Testis (tissue), 3 donors: ENCODE results near the gene TP73. TPM values are rescaled to one million over a fixed set of nuclear protein-coding genes. Genes with fewer than 3 reads are reported as not detected.

Experiments
- DNase-seq: peaks from one replicate; pipeline ENCODE4 v3.0.0-alpha.2; 2019
- H3K27ac ChIP-seq, 2 donors: fragments of 200-600 bp; sonication (generic); one replicate each; pipeline ENCODE4 v1.5.1; 2019
- H3K27me3 ChIP-seq: fragments of 200-600 bp; sonication (generic); one replicate; pipeline ENCODE4 v1.5.1; 2019
- H3K36me3 ChIP-seq: fragments of 200-600 bp; sonication (generic); one replicate; pipeline ENCODE4 v1.5.1; 2017; ENCODE audit warnings: low read depth; ENCODE audit errors: missing control alignments
- H3K4me1 ChIP-seq: fragments of 200-600 bp; sonication (generic); one replicate; pipeline ENCODE4 v1.5.1; 2019
- H3K4me3 ChIP-seq, 2 donors: fragments of 200-600 bp; sonication (generic); one replicate each; pipeline ENCODE4 v1.5.1; 2017 to 2019
- H3K9me3 ChIP-seq: fragments of 200-600 bp; sonication (generic); one replicate; pipeline ENCODE4 v1.5.1; 2017
- POLR2A ChIP-seq: fragments of 450-650 bp; IDR thresholded peaks from one replicate; pipeline ENCODE4 v1.6.1; 2017; ENCODE audit warnings: antibody characterized with exemption, mild to moderate bottlenecking, moderate library complexity
- WGBS, 2 donors: methylation state at CpG; one replicate each; pipeline ENCODE4 v1.1.5; 2018; 5-methylcytosine and 5-hydroxymethylcytosine counted together
- intact Hi-C: fragments of 100-400 bp; cut with DNase I; formaldehyde crosslinking; loops from one replicate; pipeline ENCODE4 v1.15.1; 2023; ENCODE audit warnings: low total_unique reads
- polyA plus RNA-seq: library from polyadenylated mRNA; stranded (reverse); fragments of 350-450 nt; fragmentation: Illumina TruSeq; extraction: RNeasy Lipid Tissue Mini Kit (QIAGEN cat#74804); gene quantifications from one replicate; pipeline ENCODE4 v1.2.3, GENCODE V29; 2014; ENCODE audit warnings: low read depth, low replicate concordance; ENCODE audit not compliant: insufficient read depth
- total RNA-seq, 2 donors: library from RNA; depleted of rRNA; stranded (reverse); fragments of >200 nt; gene quantifications; one replicate each; pipeline ENCODE4 v1.2.3, GENCODE V29; 2016
- TF ChIP-seq, protein P1 (sequence below), 3 experiments: fragments of 450-650 bp in 2 of 3; fragments of 200-600 bp in 1 of 3; sonication (generic) in 1 of 3; IDR thresholded peaks; one replicate each; pipeline ENCODE4 v1.5.1; 2016 to 2019; ENCODE audit warnings: antibody characterized with exemption in 3 of 3, mild to moderate bottlenecking in 2 of 3, moderate library complexity in 1 of 3

The TP73 gene
- total and polyA plus RNA-seq, 3 donors from 2014 or later = 1.3 to 2.2 (median 1.5) TPM

DNA sequence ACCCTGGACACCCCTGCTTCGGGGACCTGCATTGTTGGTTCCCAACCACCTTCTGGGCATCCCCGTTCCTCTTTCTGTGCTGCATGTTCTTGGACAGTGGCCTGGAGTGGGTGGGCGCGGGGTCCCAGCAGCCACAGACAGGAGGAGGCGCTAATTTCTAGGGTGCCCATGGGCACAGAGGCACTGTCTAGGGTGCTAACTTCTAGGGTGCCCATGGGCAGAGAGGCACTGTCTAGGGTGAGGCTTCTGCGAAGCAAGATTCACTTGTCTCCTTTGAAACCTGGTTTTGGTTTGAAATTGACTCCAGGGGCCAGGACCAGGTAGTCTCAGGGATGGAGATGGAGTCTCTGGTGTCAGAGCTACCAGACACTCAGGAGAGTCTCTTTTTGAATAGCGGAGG lies 40.2 kb upstream of the TP73 start:
- TF ChIP-seq, protein P1, sequence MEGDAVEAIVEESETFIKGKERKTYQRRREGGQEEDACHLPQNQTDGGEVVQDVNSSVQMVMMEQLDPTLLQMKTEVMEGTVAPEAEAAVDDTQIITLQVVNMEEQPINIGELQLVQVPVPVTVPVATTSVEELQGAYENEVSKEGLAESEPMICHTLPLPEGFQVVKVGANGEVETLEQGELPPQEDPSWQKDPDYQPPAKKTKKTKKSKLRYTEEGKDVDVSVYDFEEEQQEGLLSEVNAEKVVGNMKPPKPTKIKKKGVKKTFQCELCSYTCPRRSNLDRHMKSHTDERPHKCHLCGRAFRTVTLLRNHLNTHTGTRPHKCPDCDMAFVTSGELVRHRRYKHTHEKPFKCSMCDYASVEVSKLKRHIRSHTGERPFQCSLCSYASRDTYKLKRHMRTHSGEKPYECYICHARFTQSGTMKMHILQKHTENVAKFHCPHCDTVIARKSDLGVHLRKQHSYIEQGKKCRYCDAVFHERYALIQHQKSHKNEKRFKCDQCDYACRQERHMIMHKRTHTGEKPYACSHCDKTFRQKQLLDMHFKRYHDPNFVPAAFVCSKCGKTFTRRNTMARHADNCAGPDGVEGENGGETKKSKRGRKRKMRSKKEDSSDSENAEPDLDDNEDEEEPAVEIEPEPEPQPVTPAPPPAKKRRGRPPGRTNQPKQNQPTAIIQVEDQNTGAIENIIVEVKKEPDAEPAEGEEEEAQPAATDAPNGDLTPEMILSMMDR (IDR thresholded peaks at IDR 0.05) = no peak
- TF ChIP-seq POLR2A = no peak
- H3K36me3 ChIP-seq = no peaks in the 10 kb centered on the region
- H3K9me3 ChIP-seq = no peaks in the 10 kb centered on the region
- H3K4me3 ChIP-seq = peak overlapping the region; percentile 1 to 54
- DNase-seq = no peak
- WGBS, 2 donors = 72 to 74% methylated on average over 2 to 7 of the region's 7 CpGs
- no peak overlapping the region for H3K27ac ChIP-seq
- H3K4me1 ChIP-seq = peaks cover 14% of the 10 kb centered on the region
- no peaks in the 10 kb centered on the region for H3K27me3 ChIP-seq
- intact Hi-C loops = no loop called here

DNA sequence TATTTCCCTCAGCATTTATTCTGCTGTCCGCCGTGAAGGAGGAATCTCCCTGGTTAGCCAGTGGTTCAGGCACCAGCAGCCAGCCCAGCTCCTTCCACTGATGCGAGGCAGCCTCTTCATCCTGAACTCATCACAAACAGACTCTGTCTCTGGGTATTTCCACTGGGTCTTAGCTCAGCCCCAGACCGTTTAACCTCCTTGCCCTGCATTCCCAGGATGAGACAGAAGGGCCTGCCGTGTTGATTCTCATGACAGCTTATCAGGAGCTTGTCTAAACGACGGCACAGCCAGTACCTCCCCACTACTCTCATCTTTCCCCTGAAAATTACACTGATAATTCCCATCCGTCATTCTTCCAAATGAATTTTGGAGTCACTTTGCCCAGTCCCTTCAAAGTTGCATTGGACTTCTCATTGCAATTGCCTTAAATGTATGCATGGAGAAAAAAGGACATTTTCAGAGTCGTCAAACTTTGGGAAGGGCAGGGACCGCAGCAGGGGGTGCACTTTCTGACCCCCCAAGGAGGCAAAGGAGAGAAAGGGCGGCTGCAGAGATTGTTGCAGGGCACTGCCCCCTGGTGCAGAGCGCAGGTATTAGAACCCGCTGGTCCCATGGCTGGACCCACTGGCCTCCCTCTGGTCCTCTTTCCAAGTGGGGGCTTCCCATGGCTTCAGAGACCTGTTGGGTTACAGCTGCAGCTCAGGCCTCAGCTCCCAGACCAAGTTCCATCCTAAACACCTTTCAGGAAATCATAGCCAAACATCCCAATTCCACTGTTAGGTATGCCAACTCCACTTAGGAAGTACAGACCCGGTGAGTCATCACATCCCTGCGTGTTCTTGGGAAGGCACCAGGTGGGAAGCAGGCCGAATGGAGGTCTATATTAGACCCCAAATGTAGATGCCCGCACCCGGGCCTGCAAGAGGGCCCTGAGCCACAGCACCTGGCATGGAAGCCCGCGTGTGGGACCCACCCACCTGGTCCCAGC lies 37.3 kb upstream of the TP73 start:
- Histone ChIP-seq H3K27ac (no peak overlapping the region), H3K9me3 (no peaks in the 10 kb centered on the region), H3K27me3 (no peaks in the 10 kb centered on the region), H3K4me3 (no peak overlapping the region), H3K36me3 (no peaks in the 10 kb centered on the region), H3K4me1 (peaks cover 20% of the 10 kb centered on the region)
- WGBS, 2 donors = 74 to 77% methylated on average over 15 to 20 of the region's 20 CpGs
- intact Hi-C loops = no loop called here
- TF ChIP-seq, protein P1 (IDR thresholded peaks at IDR 0.05) = peak in 2 of 3 experiments; percentile 28 to 56
- TF ChIP-seq POLR2A = no peak
- DNase-seq = peak; percentile 31

DNA sequence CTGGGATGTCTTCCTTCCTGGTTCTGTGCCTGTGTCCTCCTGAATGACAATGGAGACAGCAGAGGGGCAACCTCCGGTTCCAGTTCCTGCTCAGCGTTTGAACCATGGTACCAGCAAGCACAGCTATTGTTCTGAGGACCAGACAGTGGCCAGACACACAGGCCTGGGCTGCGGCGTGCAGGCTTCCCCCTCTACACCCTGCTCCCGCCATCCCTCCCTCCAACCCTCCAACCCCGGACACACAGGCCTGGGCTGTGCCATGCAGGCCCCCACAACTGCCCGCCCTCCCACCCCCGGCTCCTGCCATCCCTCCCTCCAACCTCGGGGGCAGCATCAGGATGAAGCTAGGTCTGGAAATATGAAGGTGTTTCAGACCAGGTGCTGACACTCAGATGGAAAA lies 35.5 kb upstream of the TP73 start:
- Histone ChIP-seq H3K36me3 (no peaks in the 10 kb centered on the region), H3K4me3 (no peak overlapping the region), H3K4me1 (peaks cover 8% of the 10 kb centered on the region), H3K27me3 (no peaks in the 10 kb centered on the region), H3K9me3 (no peaks in the 10 kb centered on the region), H3K27ac (no peak overlapping the region)
- WGBS, 2 donors = 84 to 87% methylated on average over 9 of the region's 9 CpGs
- no peak for DNase-seq
- intact Hi-C loops = no loop called here
- TF ChIP-seq POLR2A = no peak
- TF ChIP-seq, protein P1 (IDR thresholded peaks at IDR 0.05) = no peak

DNA sequence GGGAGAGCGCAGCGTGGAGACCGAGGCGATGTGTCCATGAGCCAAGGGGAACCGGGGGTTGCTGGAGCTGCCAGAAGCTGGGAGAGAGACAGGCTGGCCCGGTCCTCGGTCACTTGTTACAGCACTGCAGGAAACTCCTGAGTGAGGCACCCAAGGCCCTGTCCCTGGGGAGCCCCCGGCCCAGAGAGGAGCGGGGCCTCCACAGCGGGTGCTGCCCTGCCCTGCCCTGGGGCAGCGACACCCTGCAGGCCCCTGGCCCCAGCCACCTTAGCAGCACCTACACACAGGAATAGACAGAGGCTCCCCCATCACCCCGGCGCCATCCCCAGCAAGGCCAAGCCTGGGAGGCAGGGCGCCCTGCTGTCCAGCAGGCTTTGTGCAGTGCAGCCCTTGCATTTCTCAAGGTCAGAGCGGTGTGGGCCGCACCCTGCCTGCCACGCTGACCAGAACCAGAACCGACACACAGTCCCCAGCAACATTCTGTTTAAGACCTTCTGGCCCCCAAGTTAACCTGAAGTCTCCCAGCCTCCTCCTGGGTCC lies 34.4 kb upstream of the TP73 start:
- 77 to 94% methylated on average over 10 to 18 of the region's 18 CpGs for WGBS, 2 donors
- TF ChIP-seq, protein P1 (IDR thresholded peaks at IDR 0.05) = no peak
- no peak for TF ChIP-seq POLR2A

More for the DNA sequence above, 34.4 kb upstream of the TP73 start:
- Histone ChIP-seq H3K9me3 (no peaks in the 10 kb centered on the region), H3K4me3 (no peak overlapping the region), H3K27ac (no peak overlapping the region), H3K36me3 (no peaks in the 10 kb centered on the region), H3K27me3 (no peaks in the 10 kb centered on the region), H3K4me1 (peaks cover 6% of the 10 kb centered on the region)
- DNase-seq = peak; percentile 36
- intact Hi-C loops = no loop called here
